ENCODE data around the gene PALD1. TPM values are rescaled to one million over a fixed set of nuclear protein-coding genes. Genes with fewer than 3 reads are reported as not detected.

Gene PALD1
- polyA plus RNA-seq, 1 experiment, result 0.17 TPM

- peaks cover 28% of the 10 kb centered on the region for H3K27me3 ChIP-seq (ENCODE audit: control insufficient read depth, insufficient read depth, low read length)
- H3K9me3 ChIP-seq (ENCODE audit: control insufficient read depth, insufficient read depth, low read length), result no peaks in the 10 kb centered on the region
- TF ChIP-seq CTCF (IDR thresholded peaks at IDR 0.05; ENCODE audit: low read depth, low read length), result no peak
- POLR2A ChIA-PET, result interaction anchor here (1.1 kb wide), 1 partner anchor 87 kb away, joined by 3 read pairs; the partner anchor contains the start of gene ADAMTS14
- DNase-seq (ENCODE audit: low read depth, low spot score), result no peak
- CTCF ChIA-PET, result interaction anchor here (0.6 to 1.0 kb wide), 3 partner anchors 48 to 220 kb away, joined by 3 to 4 read pairs (median 3); no protein-coding TSS in a partner anchor
- no peak overlapping the region for H3K27ac ChIP-seq (ENCODE audit: low read depth, low read length)
- no peak overlapping the region for H3K4me3 ChIP-seq (ENCODE audit: low read depth, low read length)
Measured at GRCh38 chr10:70584909-70585544, 106.5 kb downstream of the PALD1 start.

GRCh38 chr10:70585578-70586169 is 107.1 kb downstream of the PALD1 start:
- no peak overlapping the region for H3K4me3 ChIP-seq (ENCODE audit: low read depth, low read length)
- ChIA-PET CTCF (interaction anchor here (1.0 kb wide), 2 partner anchors 25 to 173 kb away, joined by 4 read pairs; no protein-coding TSS in a partner anchor), POLR2A (no interaction called here)
- no peak for DNase-seq (ENCODE audit: low read depth, low spot score)
- TF ChIP-seq CTCF (IDR thresholded peaks at IDR 0.05; ENCODE audit: low read depth, low read length), result no peak
- peaks cover 28% of the 10 kb centered on the region for H3K27me3 ChIP-seq (ENCODE audit: control insufficient read depth, insufficient read depth, low read length)
- H3K27ac ChIP-seq (ENCODE audit: low read depth, low read length), result no peak overlapping the region
- no peaks in the 10 kb centered on the region for H3K9me3 ChIP-seq (ENCODE audit: control insufficient read depth, insufficient read depth, low read length)

- DNase-seq (ENCODE audit: low read depth, low spot score), result no peak
- Histone ChIP-seq H3K9me3 (ENCODE audit: control insufficient read depth, insufficient read depth, low read length) (no peaks in the 10 kb centered on the region), H3K4me3 (ENCODE audit: low read depth, low read length) (no peak overlapping the region), H3K27me3 (ENCODE audit: control insufficient read depth, insufficient read depth, low read length) (peaks cover 36% of the 10 kb centered on the region), H3K27ac (ENCODE audit: low read depth, low read length) (no peak overlapping the region)
- TF ChIP-seq CTCF (IDR thresholded peaks at IDR 0.05; ENCODE audit: low read depth, low read length), result no peak
- CTCF ChIA-PET, result interaction anchor here (1.0 kb wide), 2 partner anchors 26 to 172 kb away, joined by 4 read pairs; no protein-coding TSS in a partner anchor
- POLR2A ChIA-PET, result no interaction called here
Measured at GRCh38 chr10:70586348-70586930, 107.9 kb downstream of the PALD1 start.

- no peak for TF ChIP-seq CTCF (IDR thresholded peaks at IDR 0.05; ENCODE audit: low read depth, low read length)
- no peak for DNase-seq (ENCODE audit: low read depth, low spot score)
- no peak overlapping the region for H3K27ac ChIP-seq (ENCODE audit: low read depth, low read length)
- H3K27me3 ChIP-seq (ENCODE audit: control insufficient read depth, insufficient read depth, low read length), result peaks cover 42% of the 10 kb centered on the region
- CTCF ChIA-PET, result no interaction called here
- no peak overlapping the region for H3K4me3 ChIP-seq (ENCODE audit: low read depth, low read length)
- POLR2A ChIA-PET, result no interaction called here
- H3K9me3 ChIP-seq (ENCODE audit: control insufficient read depth, insufficient read depth, low read length), result no peaks in the 10 kb centered on the region
Measured at GRCh38 chr10:70587045-70587658, 108.6 kb downstream of the PALD1 start.

Measured in AG04450 (cell line).